Liver (tissue), 3 donors: Measurements from ENCODE around the gene MS4A2.

Experiments used
- ATF3 ChIP-seq: IDR thresholded peaks from 2 replicates; pipeline ENCODE4 v1.6.1; 2016; ENCODE audit warnings: antibody characterized with exemption
- CTCF ChIP-seq: fragments of 150-350 bp; IDR thresholded peaks from 2 replicates; pipeline ENCODE4 v1.5.1; 2017; ENCODE audit warnings: improper control_type of control experiment, low read depth, low read length; ENCODE audit not compliant: missing input control
- EGR1 ChIP-seq, 2 donors: IDR thresholded peaks; 2 replicates each; pipeline ENCODE4 v1.6.1; 2016 to 2018; ENCODE audit warnings: antibody characterized with exemption in 2 of 2, low read depth in 2 of 2
- GABPA ChIP-seq, 2 donors: IDR thresholded peaks in 1 of 2; conservative IDR thresholded peaks in 1 of 2; 2 replicates each; pipeline ENCODE4 v1.6.1; 2016; ENCODE audit warnings: antibody characterized with exemption in 2 of 2, mild to moderate bottlenecking in 1 of 2, moderate library complexity in 1 of 2
- HNF4G ChIP-seq: IDR thresholded peaks from 2 replicates; pipeline ENCODE4 v1.6.1; 2016; ENCODE audit warnings: antibody characterized with exemption
- JUND ChIP-seq, 2 donors: IDR thresholded peaks; 2 replicates each; pipeline ENCODE4 v1.6.1; 2016; ENCODE audit warnings: antibody characterized with exemption in 2 of 2
- NR2F2 ChIP-seq: IDR thresholded peaks from 2 replicates; pipeline ENCODE4 v1.6.1; 2016; ENCODE audit warnings: antibody characterized with exemption
- RAD21 ChIP-seq, 2 donors: IDR thresholded peaks; 2 replicates each; pipeline ENCODE4 v1.6.1; 2016; ENCODE audit warnings: antibody characterized with exemption in 2 of 2, mild to moderate bottlenecking in 2 of 2
- REST ChIP-seq: IDR thresholded peaks from 2 replicates; pipeline ENCODE4 v1.6.1; 2016; ENCODE audit warnings: antibody characterized with exemption, mild to moderate bottlenecking
- RXRA ChIP-seq, 2 donors: IDR thresholded peaks; 2 replicates each; pipeline ENCODE4 v1.6.1; 2017 to 2018; ENCODE audit warnings: antibody characterized with exemption in 2 of 2, mild to moderate bottlenecking in 1 of 2
- SP1 ChIP-seq: IDR thresholded peaks from 2 replicates; pipeline ENCODE4 v1.6.1; 2018; ENCODE audit warnings: antibody characterized with exemption, mild to moderate bottlenecking
- TAF1 ChIP-seq: conservative IDR thresholded peaks from 2 replicates; pipeline ENCODE4 v1.6.1; 2016; ENCODE audit warnings: antibody characterized with exemption, mild to moderate bottlenecking
- YY1 ChIP-seq: IDR thresholded peaks from 2 replicates; pipeline ENCODE4 v1.6.1; 2016; ENCODE audit warnings: antibody characterized with exemption, mild to moderate bottlenecking
- TF ChIP-seq, protein P1 (sequence below): IDR thresholded peaks from 2 replicates; pipeline ENCODE4 v1.6.1; 2016; ENCODE audit warnings: antibody characterized with exemption
- donor health status: healthy.
- donor health status: healthy.

- TF ChIP-seq HNF4G (no peak), RAD21 (IDR thresholded peaks at IDR 0.05) (no peak), JUND (IDR thresholded peaks at IDR 0.05) (no peak), REST (no peak), CTCF (no peak), EGR1 (IDR thresholded peaks at IDR 0.05; ENCODE audit: low read depth in 2 of 2) (no peak), TAF1 (no peak), YY1 (no peak), GABPA (IDR thresholded peaks at IDR 0.05 in 1 of 2, conservative IDR thresholded peaks at IDR 0.05 in 1 of 2) (no peak), SP1 (no peak), NR2F2 (no peak), RXRA (IDR thresholded peaks at IDR 0.05) (no peak), ATF3 (no peak)
- TF ChIP-seq, protein P1, sequence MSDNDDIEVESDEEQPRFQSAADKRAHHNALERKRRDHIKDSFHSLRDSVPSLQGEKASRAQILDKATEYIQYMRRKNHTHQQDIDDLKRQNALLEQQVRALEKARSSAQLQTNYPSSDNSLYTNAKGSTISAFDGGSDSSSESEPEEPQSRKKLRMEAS: no peak
These were observed 34.1 kb downstream of the MS4A2 start for GRCh38 chr11:60122414-60123036.
